ENCODE results near the gene ZP4. TPM values are rescaled to one million over a fixed set of nuclear protein-coding genes. Genes with fewer than 3 reads are reported as not detected.

Gene ZP4
- total and polyA plus RNA-seq, 2 of the 13 experiments (the other 11 are each of a cell fraction or from before 2014, with no cell fraction given), result not detected

DNA sequence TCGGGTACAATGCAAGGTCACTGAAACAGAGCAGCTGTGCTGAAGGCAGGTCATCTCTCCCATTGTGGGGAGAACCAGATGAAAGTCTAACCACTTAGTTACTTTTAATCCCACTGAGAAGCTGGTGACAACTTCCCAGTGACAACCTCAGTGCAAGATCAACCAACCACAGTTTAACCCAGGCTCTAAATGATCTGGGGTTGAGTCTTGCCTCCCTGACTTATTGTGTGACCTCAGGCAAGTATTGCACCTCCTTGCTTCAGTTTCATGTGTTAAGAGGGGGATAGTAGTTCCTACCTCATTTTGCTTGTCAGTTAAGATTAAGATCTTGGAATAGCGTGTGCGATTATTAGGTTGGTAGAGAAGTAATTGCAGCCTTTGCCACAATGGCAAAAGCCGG, 3.2 kb downstream of the ZP4 start:
- FAIRE-seq (no peak), DNase-seq (ENCODE audit: low spot score) (no peak), ATAC-seq (no peak)
- Histone ChIP-seq H3K4me3 (replicated peaks in 1 of 3; ENCODE audit: insufficient read depth in 1 of 3, low read depth in 2 of 3, low read length in 3 of 3) (no peak overlapping the region), H3K27me3 (ENCODE audit: control insufficient read depth in 1 of 2, insufficient read depth in 2 of 2, low read length in 2 of 2) (no peaks in the 10 kb centered on the region), H3K9ac (ENCODE audit: insufficient read depth, low read depth, low read length) (no peak overlapping the region), H3K4me2 (ENCODE audit: low read depth, low read length) (no peak overlapping the region), H4K20me1 (ENCODE audit: insufficient read depth, low read length) (no peaks in the 10 kb centered on the region), H3K27ac (ENCODE audit: extremely low read length, insufficient read depth, low read length) (no peak overlapping the region), H2AFZ (ENCODE audit: low read length) (no peak overlapping the region), H3K79me2 (ENCODE audit: insufficient read depth, low read length) (no peaks in the 10 kb centered on the region), H3K4me1 (ENCODE audit: insufficient read depth, low read length) (no peaks in the 10 kb centered on the region), H3K36me3 (replicated peaks in 1 of 2; ENCODE audit: control insufficient read depth in 1 of 2, insufficient read depth in 2 of 2, low read length in 2 of 2) (no peaks in the 10 kb centered on the region), H3K9me3 (ENCODE audit: low read length) (peaks cover 42% of the 10 kb centered on the region)
- ChIA-PET CTCF (ENCODE audit: low intra/inter-chr PET ratio, low total read pairs) (no interaction called here), POLR2A (no interaction called here)
- intact Hi-C loops (cut with micrococcal nuclease; ENCODE audit: unreplicated experiment), result no loop called here
- no TSS peak for BruUV-seq (replicated peaks)
- no peak for TF ChIP-seq ZNF720 (CRISPR knock-in tag; IDR thresholded peaks at IDR 0.05)
- no peak for TF ChIP-seq FOXK1 (CRISPR knock-in tag; IDR thresholded peaks at IDR 0.05; ENCODE audit: borderline replicate concordance, low read depth)
- TF ChIP-seq ATM (IDR thresholded peaks at IDR 0.05; ENCODE audit: borderline replicate concordance), result no peak
- TF ChIP-seq ZNF282 (IDR thresholded peaks at IDR 0.05; ENCODE audit: partially characterized antibody), result no peak
- no peak for TF ChIP-seq MTF1 (CRISPR knock-in tag; IDR thresholded peaks at IDR 0.05)
- TF ChIP-seq, protein P1, sequence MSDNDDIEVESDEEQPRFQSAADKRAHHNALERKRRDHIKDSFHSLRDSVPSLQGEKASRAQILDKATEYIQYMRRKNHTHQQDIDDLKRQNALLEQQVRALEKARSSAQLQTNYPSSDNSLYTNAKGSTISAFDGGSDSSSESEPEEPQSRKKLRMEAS (IDR thresholded peaks at IDR 0.05), result no peak
- no peak for TF ChIP-seq ZNF547 (CRISPR knock-in tag; IDR thresholded peaks at IDR 0.05)
- TF ChIP-seq, protein P2, sequence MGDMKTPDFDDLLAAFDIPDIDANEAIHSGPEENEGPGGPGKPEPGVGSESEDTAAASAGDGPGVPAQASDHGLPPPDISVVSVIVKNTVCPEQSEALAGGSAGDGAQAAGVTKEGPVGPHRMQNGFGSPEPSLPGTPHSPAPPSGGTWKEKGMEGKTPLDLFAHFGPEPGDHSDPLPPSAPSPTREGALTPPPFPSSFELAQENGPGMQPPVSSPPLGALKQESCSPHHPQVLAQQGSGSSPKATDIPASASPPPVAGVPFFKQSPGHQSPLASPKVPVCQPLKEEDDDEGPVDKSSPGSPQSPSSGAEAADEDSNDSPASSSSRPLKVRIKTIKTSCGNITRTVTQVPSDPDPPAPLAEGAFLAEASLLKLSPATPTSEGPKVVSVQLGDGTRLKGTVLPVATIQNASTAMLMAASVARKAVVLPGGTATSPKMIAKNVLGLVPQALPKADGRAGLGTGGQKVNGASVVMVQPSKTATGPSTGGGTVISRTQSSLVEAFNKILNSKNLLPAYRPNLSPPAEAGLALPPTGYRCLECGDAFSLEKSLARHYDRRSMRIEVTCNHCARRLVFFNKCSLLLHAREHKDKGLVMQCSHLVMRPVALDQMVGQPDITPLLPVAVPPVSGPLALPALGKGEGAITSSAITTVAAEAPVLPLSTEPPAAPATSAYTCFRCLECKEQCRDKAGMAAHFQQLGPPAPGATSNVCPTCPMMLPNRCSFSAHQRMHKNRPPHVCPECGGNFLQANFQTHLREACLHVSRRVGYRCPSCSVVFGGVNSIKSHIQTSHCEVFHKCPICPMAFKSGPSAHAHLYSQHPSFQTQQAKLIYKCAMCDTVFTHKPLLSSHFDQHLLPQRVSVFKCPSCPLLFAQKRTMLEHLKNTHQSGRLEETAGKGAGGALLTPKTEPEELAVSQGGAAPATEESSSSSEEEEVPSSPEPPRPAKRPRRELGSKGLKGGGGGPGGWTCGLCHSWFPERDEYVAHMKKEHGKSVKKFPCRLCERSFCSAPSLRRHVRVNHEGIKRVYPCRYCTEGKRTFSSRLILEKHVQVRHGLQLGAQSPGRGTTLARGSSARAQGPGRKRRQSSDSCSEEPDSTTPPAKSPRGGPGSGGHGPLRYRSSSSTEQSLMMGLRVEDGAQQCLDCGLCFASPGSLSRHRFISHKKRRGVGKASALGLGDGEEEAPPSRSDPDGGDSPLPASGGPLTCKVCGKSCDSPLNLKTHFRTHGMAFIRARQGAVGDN (CRISPR knock-in tag; IDR thresholded peaks at IDR 0.05), result no peak
- TF ChIP-seq ZNF766 (CRISPR knock-in tag; IDR thresholded peaks at IDR 0.05; ENCODE audit: borderline replicate concordance), result no peak
- TF ChIP-seq NFE2 (CRISPR knock-in tag; IDR thresholded peaks at IDR 0.05), result no peak
- TF ChIP-seq ZNF430 (CRISPR knock-in tag; IDR thresholded peaks at IDR 0.05), result no peak
- no peak for TF ChIP-seq ZNF501 (CRISPR knock-in tag; IDR thresholded peaks at IDR 0.05)
- TF ChIP-seq NFRKB (IDR thresholded peaks at IDR 0.05), result no peak
- TF ChIP-seq GZF1 (CRISPR knock-in tag; IDR thresholded peaks at IDR 0.05), result no peak
- no peak for TF ChIP-seq ZNF569 (CRISPR knock-in tag; IDR thresholded peaks at IDR 0.05; ENCODE audit: borderline replicate concordance)
- no peak for TF ChIP-seq SMAD9 (CRISPR knock-in tag; IDR thresholded peaks at IDR 0.05)
- no peak for TF ChIP-seq PPARG (CRISPR knock-in tag; conservative IDR thresholded peaks at IDR 0.05)
- no peak for TF ChIP-seq ZNF782 (CRISPR knock-in tag; IDR thresholded peaks at IDR 0.05; ENCODE audit: borderline replicate concordance)
- TF ChIP-seq FOXA1 (IDR thresholded peaks at IDR 0.05), result no peak
- TF ChIP-seq FOXA1 (CRISPR knock-in tag; IDR thresholded peaks at IDR 0.05), result no peak
- in situ Hi-C loops (cut with HindIII; ENCODE audit: extremely low pct_ligation_motif_present, low pct_unique_long_range_greater_than_20kb), result no loop called here
- WGBS (ENCODE audit: low lambda C conversion rate), result 31% methylated on average over 3 of the region's 4 CpGs

All from HepG2 (cell line).